Peyer's patch (tissue), 4 donors: Measurements from ENCODE around the gene ANKRD45.

Source experiments
- CTCF ChIP-seq, 6 experiments: fragments of 450-650 bp in 4 of 6; fragments of 200-600 bp in 2 of 6; sonication (generic) in 1 of 6; IDR thresholded peaks; one replicate each; pipeline ENCODE4 v1.5.1; 2017 to 2019; ENCODE audit warnings: antibody characterized with exemption in 6 of 6, mild to moderate bottlenecking in 3 of 6, moderate library complexity in 1 of 6
- POLR2A ChIP-seq, 2 donors: fragments of 450-650 bp; IDR thresholded peaks; one replicate each; pipeline ENCODE4 v1.5.1; 2017; ENCODE audit warnings: antibody characterized with exemption in 2 of 2, mild to moderate bottlenecking in 2 of 2, moderate library complexity in 2 of 2

- TF ChIP-seq POLR2A (IDR thresholded peaks at IDR 0.05): no peak
- no peak for TF ChIP-seq CTCF (IDR thresholded peaks at IDR 0.05)
Observed at GRCh38 chr1:173572201-173572873, 97.3 kb downstream of the ANKRD45 start.
